Common myeloid progenitor, CD34-positive (primary cell): ENCODE data around the gene RALY.

ENCODE experiments used
- CTCF ChIA-PET: fragments of 350-600 bp; sonication (Branson Sonifier 250); formaldehyde crosslinking; loops from one replicate; lab custom pipeline; 2021; ENCODE audit warnings: antibody characterized with exemption; lab: Charles Lee
- POLR2A ChIA-PET: fragments of 350-600 bp; sonication (Branson Sonifier 250); formaldehyde crosslinking; loops from one replicate; lab custom pipeline; 2021; ENCODE audit warnings: antibody characterized with exemption; lab: Charles Lee
- DNase-seq, 3 donors: peaks; one replicate each; pipeline versions ENCODE4 v3.0.0 to v3.0.0-alpha.2; 2013
- H3K27ac ChIP-seq, 2 experiments: 1 replicate in 1 of 2; 2 replicates in 1 of 2; pipeline ENCODE4 v1.7.0; 2013; ENCODE audit warnings: inconsistent platforms in 2 of 2, low read length in 2 of 2, mild to moderate bottlenecking in 2 of 2, low read depth in 1 of 2, moderate library complexity in 1 of 2; ENCODE audit not compliant: severe bottlenecking in 2 of 2, insufficient read depth in 1 of 2, poor library complexity in 1 of 2
- H3K27me3 ChIP-seq, 5 experiments: replicated peaks in 2 of 5; 1 replicate in 3 of 5; 2 replicates in 2 of 5; pipeline versions ENCODE4 v1.6.1 to v1.7.0; 2013; ENCODE audit warnings: low read length in 4 of 5, mild to moderate bottlenecking in 2 of 5, moderate library complexity in 2 of 5, inconsistent platforms in 1 of 5; ENCODE audit not compliant: insufficient read depth in 5 of 5, control insufficient read depth in 4 of 5
- H3K36me3 ChIP-seq, 4 experiments: 1 replicate in 2 of 4; 2 replicates in 2 of 4; pipeline versions ENCODE4 v1.6.1 to v1.7.0; 2013; ENCODE audit warnings: low read length in 3 of 4, control low read depth in 1 of 4, mild to moderate bottlenecking in 1 of 4; ENCODE audit not compliant: control insufficient read depth in 4 of 4, insufficient read depth in 4 of 4
- H3K4me1 ChIP-seq, 4 experiments: 1 replicate in 3 of 4; 2 replicates in 1 of 4; pipeline versions ENCODE4 v1.6.1 to v1.7.1; 2013; ENCODE audit warnings: low read length in 3 of 4, mild to moderate bottlenecking in 3 of 4, control low read depth in 1 of 4, inconsistent platforms in 1 of 4, moderate library complexity in 1 of 4; ENCODE audit not compliant: control insufficient read depth in 4 of 4, insufficient read depth in 4 of 4; ENCODE audit errors: control extremely low read depth in 1 of 4
- H3K4me3 ChIP-seq, 7 experiments: 1 replicate in 4 of 7; 2 replicates in 3 of 7; pipeline versions ENCODE4 v1.5.1 to v1.7.0; 2013; ENCODE audit warnings: mild to moderate bottlenecking in 7 of 7, low read length in 6 of 7, moderate library complexity in 6 of 7, inconsistent platforms in 2 of 7, low read depth in 2 of 7, control low read depth in 1 of 7; ENCODE audit not compliant: insufficient read depth in 4 of 7, control insufficient read depth in 1 of 7; ENCODE audit errors: extremely low read depth in 1 of 7
- H3K9me3 ChIP-seq, 5 experiments: 1 replicate in 4 of 5; 2 replicates in 1 of 5; pipeline versions ENCODE4 v1.6.1 to v1.7.1; 2013; ENCODE audit warnings: low read length in 4 of 5, mild to moderate bottlenecking in 2 of 5, inconsistent platforms in 1 of 5, low read depth in 1 of 5, moderate library complexity in 1 of 5; ENCODE audit not compliant: control insufficient read depth in 4 of 5, insufficient read depth in 2 of 5; ENCODE audit errors: control extremely low read depth in 1 of 5
- WGBS: methylation state at CpG from one replicate; pipeline ENCODE4 v1.1.5; 2013; ENCODE audit not compliant: insufficient coverage; 5-methylcytosine and 5-hydroxymethylcytosine counted together

RALY gene

DNA sequence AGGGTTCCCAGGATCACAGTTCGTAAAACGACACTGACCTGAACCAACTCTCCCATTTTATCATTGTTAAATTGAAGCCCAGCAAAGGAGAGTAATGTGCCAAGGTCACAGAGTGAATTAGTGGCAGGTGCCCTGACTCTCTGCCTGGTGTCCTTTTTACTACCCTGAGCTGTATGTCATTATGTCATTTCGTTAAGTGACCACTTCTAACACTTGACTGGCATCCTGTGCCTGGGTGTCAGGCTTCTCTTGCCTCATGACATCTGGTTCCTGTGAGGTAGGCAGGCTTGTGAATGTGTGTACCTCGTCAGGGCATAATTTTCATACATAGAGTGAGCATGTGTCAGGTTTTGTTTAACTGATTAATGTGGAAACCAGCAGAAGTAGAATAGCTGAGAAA lies 48.6 kb downstream of the RALY start:
- Histone ChIP-seq H3K4me1 (peaks cover 2 to 14% (median 9%) of the 10 kb centered on the region in 4 experiments), H3K27ac (no peak overlapping the region), H3K9me3 (no peaks in the 10 kb centered on the region), H3K36me3 (peaks cover 0 to 28% (median 5%) of the 10 kb centered on the region in 4 experiments), H3K4me3 (no peak overlapping the region), H3K27me3 (no peaks in the 10 kb centered on the region)
- 83% methylated on average over 2 of the region's 4 CpGs for WGBS
- DNase-seq: peak in 2 of 3 donors; percentile 77 to 89
- ChIA-PET CTCF (interaction anchor here (2.1 kb wide), 1 partner anchor 26 kb away, joined by 6 read pairs; no protein-coding TSS in a partner anchor), POLR2A (interaction anchor here (0.7 kb wide), 1 partner anchor 10 kb away, joined by 3 read pairs; no protein-coding TSS in a partner anchor)

DNA sequence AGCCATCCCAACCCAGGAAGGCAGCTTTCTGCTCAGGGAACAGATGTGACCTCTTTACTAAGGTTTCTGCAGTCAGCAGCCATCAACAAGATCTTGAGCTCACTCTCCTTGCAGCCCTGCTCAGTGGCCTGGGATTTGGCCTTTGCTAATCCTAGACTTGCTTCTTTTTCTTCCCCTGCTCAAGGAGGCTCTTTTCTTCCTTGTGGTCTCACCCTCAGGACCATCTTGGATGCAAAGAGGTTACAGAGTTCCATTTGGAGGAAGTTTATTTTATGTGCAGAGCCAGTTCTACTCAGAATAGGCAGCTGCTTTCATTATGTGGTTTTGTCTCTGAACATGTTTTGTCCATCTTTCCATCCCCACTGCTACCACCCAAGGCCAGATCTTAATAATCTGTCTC lies 49.3 kb downstream of the RALY start:
- H3K4me3 ChIP-seq: no peak overlapping the region
- no peak overlapping the region for H3K27ac ChIP-seq
- H3K4me1 ChIP-seq: peaks cover 2 to 12% (median 9%) of the 10 kb centered on the region in 4 experiments
- H3K9me3 ChIP-seq: no peaks in the 10 kb centered on the region
- H3K27me3 ChIP-seq: no peaks in the 10 kb centered on the region
- CTCF ChIA-PET: interaction anchor here (1.5 to 2.1 kb wide), 2 partner anchors 25 to 54 kb away, joined by 3 to 6 read pairs; no protein-coding TSS in a partner anchor
- no peak for DNase-seq
- H3K36me3 ChIP-seq: peaks cover 3 to 35% (median 9%) of the 10 kb centered on the region in 4 experiments
- POLR2A ChIA-PET: no interaction called here

DNA sequence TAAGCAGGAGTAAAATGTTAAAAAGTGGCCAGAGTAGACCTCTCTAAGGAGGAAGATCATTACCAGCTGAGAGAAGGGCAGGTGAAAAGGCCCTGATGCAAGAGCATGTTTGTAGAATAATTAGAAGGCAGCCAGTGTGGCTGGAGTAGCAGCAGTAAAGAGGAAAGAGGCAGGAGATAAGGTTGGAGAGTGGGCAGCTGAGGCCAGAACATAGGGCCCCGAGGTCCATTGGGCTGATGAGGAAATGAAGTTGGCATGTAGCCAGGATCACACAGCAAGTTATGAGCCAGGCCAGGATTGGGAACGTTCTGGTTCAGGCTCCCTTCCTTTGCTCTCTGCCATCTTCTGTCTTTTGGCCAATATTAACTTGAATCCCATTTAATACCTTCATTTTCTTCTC lies 51.6 kb downstream of the RALY start:
- no peak for DNase-seq
- H3K27ac ChIP-seq: no peak overlapping the region
- ChIA-PET CTCF (interaction anchor here (0.6 to 1.3 kb wide), 3 partner anchors 11 to 1467 kb away, joined by 3 read pairs; no protein-coding TSS in a partner anchor), POLR2A (no interaction called here)
- peaks cover 3 to 35% (median 11%) of the 10 kb centered on the region in 4 experiments for H3K36me3 ChIP-seq
- 20% methylated on average over 2 of the region's 2 CpGs for WGBS
- no peak overlapping the region for H3K4me3 ChIP-seq
- peaks cover 2 to 12% (median 9%) of the 10 kb centered on the region in 4 experiments for H3K4me1 ChIP-seq
- no peaks in the 10 kb centered on the region for H3K9me3 ChIP-seq
- no peaks in the 10 kb centered on the region for H3K27me3 ChIP-seq

DNA sequence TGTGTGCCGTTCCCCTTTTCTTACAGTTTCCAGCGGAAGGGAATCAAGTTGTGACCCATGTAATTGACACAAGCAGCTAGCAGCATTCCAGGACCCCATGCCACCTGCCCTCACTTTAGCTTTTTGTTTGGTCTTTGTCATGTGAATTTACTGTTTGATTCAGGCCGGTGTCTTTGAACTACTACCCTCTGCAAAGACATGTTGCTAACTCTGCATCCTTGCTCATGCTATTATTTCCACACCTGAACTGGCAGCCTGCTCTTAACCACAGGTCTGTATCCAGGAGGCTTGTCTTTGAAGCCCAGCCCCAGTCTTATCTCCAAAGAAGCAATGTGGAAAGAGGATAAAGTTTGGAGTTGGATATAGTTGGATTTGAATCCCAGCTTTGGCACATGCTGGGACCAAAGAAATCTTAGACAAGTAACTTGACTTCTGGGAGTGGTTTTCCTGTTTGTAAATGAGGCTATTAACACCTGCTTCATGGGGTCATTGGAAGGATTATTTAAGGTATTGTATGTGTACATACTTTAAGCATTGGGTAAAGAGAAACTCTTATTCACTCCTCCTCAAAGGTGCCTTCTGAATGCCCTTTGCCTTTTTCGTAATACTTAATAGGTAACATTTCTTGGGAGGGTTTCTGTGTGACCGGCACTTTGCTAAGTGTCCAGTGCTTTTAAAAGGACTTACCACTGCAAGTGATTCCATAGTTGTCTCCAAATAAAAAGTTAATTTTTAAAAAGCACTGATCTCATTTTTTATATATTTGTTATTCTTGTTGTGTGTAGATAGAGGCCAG lies 52.4 kb downstream of the RALY start:
- peaks cover 2 to 12% (median 9%) of the 10 kb centered on the region in 4 experiments for H3K4me1 ChIP-seq
- H3K9me3 ChIP-seq: no peaks in the 10 kb centered on the region
- no peaks in the 10 kb centered on the region for H3K27me3 ChIP-seq
- CTCF ChIA-PET: interaction anchor here (1.3 to 1.9 kb wide), 2 partner anchors 12 to 23 kb away, joined by 3 to 11 read pairs; no protein-coding TSS in a partner anchor
- WGBS: 71% methylated on average over 1 of the region's 5 CpGs
- H3K27ac ChIP-seq: no peak overlapping the region
- POLR2A ChIA-PET: no interaction called here
- peaks cover 3 to 35% (median 11%) of the 10 kb centered on the region in 4 experiments for H3K36me3 ChIP-seq
- DNase-seq: no peak
- H3K4me3 ChIP-seq: no peak overlapping the region

DNA sequence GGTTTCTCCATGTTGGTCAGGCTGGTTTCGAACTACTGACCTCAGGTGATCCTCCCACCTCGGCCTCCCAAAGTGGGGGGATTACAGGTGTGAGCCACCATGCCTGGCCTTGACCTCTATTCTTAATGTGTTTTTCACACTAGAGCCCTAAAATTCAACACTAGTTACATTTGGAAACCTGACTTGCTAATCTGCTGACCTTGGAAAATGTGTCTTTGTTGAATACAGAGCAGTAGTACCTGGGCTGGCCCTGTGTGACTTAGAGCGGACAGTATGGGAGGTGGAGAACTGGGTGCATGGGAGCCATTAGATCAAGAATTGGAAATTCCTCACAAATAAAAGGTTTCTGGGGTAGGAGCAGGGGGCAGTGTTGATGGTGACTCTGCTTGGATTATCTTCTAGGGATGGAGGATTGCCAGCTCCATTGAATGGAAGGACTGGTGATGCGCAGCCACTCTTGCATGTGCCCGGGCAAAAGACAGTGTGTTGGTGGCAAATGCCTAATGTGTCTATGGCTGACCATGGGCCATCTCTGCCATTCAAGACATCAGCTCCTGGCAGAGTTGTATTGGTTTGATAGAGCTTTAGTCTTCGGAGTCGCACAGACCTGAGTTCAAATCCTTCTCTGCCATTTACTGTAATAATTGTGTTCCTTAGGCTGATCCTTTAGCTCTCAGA lies 53.4 kb downstream of the RALY start:
- Histone ChIP-seq H3K27me3 (no peaks in the 10 kb centered on the region), H3K27ac (no peak overlapping the region), H3K36me3 (peaks cover 3 to 35% (median 11%) of the 10 kb centered on the region in 4 experiments), H3K4me3 (no peak overlapping the region), H3K4me1 (peaks cover 2 to 9% (median 6%) of the 10 kb centered on the region in 4 experiments), H3K9me3 (no peaks in the 10 kb centered on the region)
- 88% methylated on average over 3 of the region's 7 CpGs for WGBS
- CTCF ChIA-PET: interaction anchor here (0.7 to 1.9 kb wide), 4 partner anchors 9 to 133 kb away, joined by 3 to 11 read pairs (median 4); no protein-coding TSS in a partner anchor
- POLR2A ChIA-PET: no interaction called here
- no peak for DNase-seq

DNA sequence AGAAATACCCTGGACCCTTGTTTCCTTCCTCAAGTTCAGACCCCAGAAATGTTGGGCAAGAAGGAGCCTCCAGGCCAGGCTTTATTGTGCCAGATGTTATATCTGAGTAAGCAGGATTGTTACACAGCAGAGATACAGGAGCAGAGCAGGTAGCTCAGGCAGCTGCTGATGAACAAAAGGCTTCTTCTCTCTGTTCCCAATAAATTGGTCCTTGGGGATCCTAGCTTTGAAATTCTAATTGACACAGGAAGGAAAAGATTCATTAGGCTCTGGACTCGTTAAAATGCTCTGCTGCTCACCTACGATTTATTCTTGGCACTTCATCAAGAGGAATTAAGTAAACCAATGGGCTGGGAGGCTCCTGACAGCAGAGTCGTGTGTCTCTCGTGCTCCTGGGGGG lies 54.2 kb downstream of the RALY start:
- H3K9me3 ChIP-seq: no peaks in the 10 kb centered on the region
- H3K27me3 ChIP-seq: no peaks in the 10 kb centered on the region
- DNase-seq: no peak
- no peak overlapping the region for H3K27ac ChIP-seq
- CTCF ChIA-PET: interaction anchor here (0.7 to 1.9 kb wide), 5 partner anchors 10 to 134 kb away, joined by 3 to 11 read pairs (median 4); no protein-coding TSS in a partner anchor
- peaks cover 0 to 5% (median 3%) of the 10 kb centered on the region in 4 experiments for H3K4me1 ChIP-seq
- POLR2A ChIA-PET: no interaction called here
- no peak overlapping the region for H3K4me3 ChIP-seq
- 89% methylated on average over 4 of the region's 4 CpGs for WGBS
- peaks cover 3 to 35% (median 11%) of the 10 kb centered on the region in 4 experiments for H3K36me3 ChIP-seq
